Smooth muscle cell (in vitro differentiated cells): ENCODE measurements around the gene MAPRE3. TPM values are rescaled to one million over a fixed set of nuclear protein-coding genes. Genes with fewer than 3 reads are reported as not detected.

Source experiments
- DNase-seq: peaks from one replicate; lab custom pipeline; 2025; ENCODE audit not compliant: unreplicated experiment; lab: John Stamatoyannopoulos, UW
- H2AFZ ChIP-seq: fragments of 200-600 bp; sonication (generic); 2 replicates; pipeline ENCODE4 v1.6.0; 2016; ENCODE audit warnings: antibody characterized with exemption, low read depth, mild to moderate bottlenecking
- H3F3A ChIP-seq: fragments of 200-600 bp; sonication (generic); 2 replicates; pipeline ENCODE4 v1.6.0; 2017; ENCODE audit warnings: antibody characterized with exemption, low read depth
- H3K27ac ChIP-seq: fragments of 200-600 bp; sonication (generic); 2 replicates; pipeline ENCODE4 v1.5.1; 2016; ENCODE audit warnings: low read depth, mild to moderate bottlenecking
- H3K27me3 ChIP-seq: fragments of 200-600 bp; sonication (generic); 2 replicates; pipeline ENCODE4 v1.6.1; 2016; ENCODE audit warnings: low read depth, mild to moderate bottlenecking
- H3K36me3 ChIP-seq: fragments of 200-600 bp; sonication (generic); 2 replicates; pipeline ENCODE4 v1.5.1; 2016; ENCODE audit warnings: low read depth
- H3K4me1 ChIP-seq: fragments of 200-600 bp; sonication (generic); 2 replicates; pipeline ENCODE4 v1.5.1; 2016; ENCODE audit warnings: low read depth
- H3K4me2 ChIP-seq: fragments of 200-600 bp; sonication (generic); 2 replicates; pipeline ENCODE4 v1.6.0; 2016; ENCODE audit warnings: mild to moderate bottlenecking
- H3K4me3 ChIP-seq: fragments of 200-600 bp; sonication (generic); 2 replicates; pipeline ENCODE4 v1.5.1; 2016; ENCODE audit warnings: mild to moderate bottlenecking
- H3K79me2 ChIP-seq: fragments of 200-600 bp; sonication (generic); 2 replicates; pipeline ENCODE4 v1.6.0; 2016; ENCODE audit warnings: low read depth, mild to moderate bottlenecking
- H3K9ac ChIP-seq: fragments of 200-600 bp; sonication (generic); 2 replicates; pipeline ENCODE4 v1.6.0; 2016; ENCODE audit warnings: low read depth
- H3K9me3 ChIP-seq: fragments of 200-600 bp; sonication (generic); replicated peaks from 2 replicates; pipeline ENCODE4 v1.5.1; 2016; ENCODE audit warnings: low read depth
- H4K20me1 ChIP-seq: fragments of 200-600 bp; sonication (generic); 2 replicates; pipeline ENCODE4 v1.6.0; 2016; ENCODE audit warnings: low read depth
- WGBS: methylation state at CpG from one replicate; pipeline ENCODE4 v1.1.7; 2016; ENCODE audit warnings: low lambda C conversion rate; 5-methylcytosine and 5-hydroxymethylcytosine counted together
- polyA plus RNA-seq: library from polyadenylated mRNA; unstranded; fragments of >200 nt; fragmentation: Nextera tagmentation; extraction: Ambion mirVana; gene quantifications from 2 replicates; pipeline ENCODE4 v1.2.1, GENCODE V29; 2016
- total RNA-seq: library from RNA; depleted of rRNA; stranded (reverse); fragments of >200 nt; gene quantifications from 2 replicates; pipeline ENCODE4 v1.2.3, GENCODE V29; 2014
- TF ChIP-seq, protein P1 (sequence below): fragments of 200-600 bp; sonication (generic); IDR thresholded peaks from 2 replicates; pipeline ENCODE4 v1.5.1; 2017; ENCODE audit warnings: borderline replicate concordance, mild to moderate bottlenecking, antibody characterized with exemption; ENCODE audit not compliant: insufficient read depth, poor library complexity, severe bottlenecking

Gene MAPRE3
- total and polyA plus RNA-seq, 2 experiments from 2014 or later: 12.5 to 30.5 TPM

DNA sequence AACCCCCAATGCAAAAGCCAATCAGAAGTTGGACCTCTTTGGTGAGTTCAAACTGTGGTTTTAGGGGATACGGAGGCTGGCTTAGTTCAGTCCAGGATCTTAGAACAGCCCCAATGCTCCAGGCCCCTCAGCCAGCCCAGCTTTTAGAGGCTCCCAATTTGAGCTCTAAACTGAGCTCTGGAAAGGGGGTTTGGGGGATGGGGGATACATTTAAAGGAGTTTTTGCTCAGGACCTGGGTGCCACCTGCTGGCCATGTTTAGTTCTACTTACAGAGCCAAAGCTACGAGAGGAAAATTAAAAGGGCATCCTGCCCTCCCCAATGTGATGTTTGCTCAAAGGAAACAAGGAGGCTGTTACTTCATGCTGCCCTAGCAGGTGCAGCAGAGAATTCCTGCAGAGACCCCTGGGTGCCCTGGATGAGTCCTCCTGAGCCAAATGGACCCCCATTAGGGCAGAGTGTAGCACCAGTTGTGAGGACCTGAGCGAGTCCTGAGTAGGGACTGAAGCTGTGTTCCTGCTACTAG lies 46.4 kb downstream of the MAPRE3 start:
- no peaks in the 10 kb centered on the region for H3K79me2 ChIP-seq
- no peak for DNase-seq
- no peaks in the 10 kb centered on the region for H3K36me3 ChIP-seq
- H3K4me1 ChIP-seq: no peaks in the 10 kb centered on the region
- no peak overlapping the region for H3K27ac ChIP-seq
- H3K9me3 ChIP-seq: no peaks in the 10 kb centered on the region
- 71% methylated on average over 3 of the region's 3 CpGs for WGBS
- H3K4me3 ChIP-seq: no peak overlapping the region
- TF ChIP-seq, protein P1, sequence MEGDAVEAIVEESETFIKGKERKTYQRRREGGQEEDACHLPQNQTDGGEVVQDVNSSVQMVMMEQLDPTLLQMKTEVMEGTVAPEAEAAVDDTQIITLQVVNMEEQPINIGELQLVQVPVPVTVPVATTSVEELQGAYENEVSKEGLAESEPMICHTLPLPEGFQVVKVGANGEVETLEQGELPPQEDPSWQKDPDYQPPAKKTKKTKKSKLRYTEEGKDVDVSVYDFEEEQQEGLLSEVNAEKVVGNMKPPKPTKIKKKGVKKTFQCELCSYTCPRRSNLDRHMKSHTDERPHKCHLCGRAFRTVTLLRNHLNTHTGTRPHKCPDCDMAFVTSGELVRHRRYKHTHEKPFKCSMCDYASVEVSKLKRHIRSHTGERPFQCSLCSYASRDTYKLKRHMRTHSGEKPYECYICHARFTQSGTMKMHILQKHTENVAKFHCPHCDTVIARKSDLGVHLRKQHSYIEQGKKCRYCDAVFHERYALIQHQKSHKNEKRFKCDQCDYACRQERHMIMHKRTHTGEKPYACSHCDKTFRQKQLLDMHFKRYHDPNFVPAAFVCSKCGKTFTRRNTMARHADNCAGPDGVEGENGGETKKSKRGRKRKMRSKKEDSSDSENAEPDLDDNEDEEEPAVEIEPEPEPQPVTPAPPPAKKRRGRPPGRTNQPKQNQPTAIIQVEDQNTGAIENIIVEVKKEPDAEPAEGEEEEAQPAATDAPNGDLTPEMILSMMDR: peak; percentile 70
- no peaks in the 10 kb centered on the region for H3K27me3 ChIP-seq
- peaks cover 7% of the 10 kb centered on the region for H3F3A ChIP-seq
- peaks cover 68% of the 10 kb centered on the region for H4K20me1 ChIP-seq
- H3K4me2 ChIP-seq: no peak overlapping the region
- no peak overlapping the region for H3K9ac ChIP-seq
- no peak overlapping the region for H2AFZ ChIP-seq

DNA sequence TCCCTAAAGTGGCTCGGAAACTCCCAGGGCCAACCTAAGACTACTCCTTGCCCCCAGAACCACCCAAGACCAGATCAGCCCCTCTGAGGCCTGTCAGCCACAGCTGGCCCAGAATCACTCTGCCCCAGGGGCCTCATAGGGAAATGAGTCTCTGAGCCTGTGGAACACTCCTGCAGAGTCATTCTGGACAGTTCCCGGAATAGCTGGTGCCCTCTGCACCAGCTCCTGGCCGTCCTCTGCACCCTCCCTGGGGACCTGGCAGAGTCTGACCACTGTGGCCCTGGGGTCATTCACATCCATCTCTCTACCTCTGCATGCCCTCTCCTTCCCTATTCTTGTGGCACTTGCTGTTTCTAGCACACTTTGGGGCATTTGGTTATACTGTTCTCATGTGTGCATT lies 47.7 kb downstream of the MAPRE3 start:
- Histone ChIP-seq H3F3A (peaks cover 13% of the 10 kb centered on the region), H3K4me1 (no peaks in the 10 kb centered on the region), H3K4me2 (no peak overlapping the region), H3K9me3 (no peaks in the 10 kb centered on the region), H3K79me2 (no peaks in the 10 kb centered on the region), H4K20me1 (peaks cover 73% of the 10 kb centered on the region), H3K4me3 (no peak overlapping the region), H3K9ac (no peak overlapping the region), H3K27ac (no peak overlapping the region), H3K36me3 (no peaks in the 10 kb centered on the region), H3K27me3 (no peaks in the 10 kb centered on the region), H2AFZ (no peak overlapping the region)
- DNase-seq: no peak
- TF ChIP-seq, protein P1: no peak
- WGBS: 82% methylated on average over 3 of the region's 3 CpGs

DNA sequence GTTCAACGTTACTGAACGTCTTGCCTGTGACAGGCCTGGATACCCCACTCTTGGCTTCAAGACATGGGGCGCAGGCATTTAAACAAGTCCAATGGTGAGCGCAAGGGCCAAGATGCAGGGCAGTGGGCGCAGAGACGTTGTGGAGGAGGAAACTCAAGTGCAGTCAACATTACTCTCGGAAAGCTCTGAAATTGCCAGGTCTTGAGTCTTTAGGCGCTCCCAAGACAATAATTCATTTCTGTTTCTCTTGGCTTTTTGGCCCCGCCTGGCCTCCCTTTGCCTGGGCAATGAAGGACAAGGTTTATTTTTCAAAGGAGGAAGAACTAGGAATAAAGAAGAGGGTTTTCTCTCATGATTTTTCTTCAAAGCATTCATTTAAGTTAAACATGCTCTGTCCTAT lies 49.0 kb downstream of the MAPRE3 start:
- Histone ChIP-seq H3K4me1 (no peaks in the 10 kb centered on the region), H3K27me3 (no peaks in the 10 kb centered on the region), H3K4me2 (no peak overlapping the region), H3F3A (peaks cover 13% of the 10 kb centered on the region), H3K79me2 (no peaks in the 10 kb centered on the region), H3K4me3 (no peak overlapping the region), H2AFZ (no peak overlapping the region), H4K20me1 (peaks cover 81% of the 10 kb centered on the region), H3K9ac (no peak overlapping the region), H3K36me3 (no peaks in the 10 kb centered on the region), H3K27ac (no peak overlapping the region), H3K9me3 (no peaks in the 10 kb centered on the region)
- no peak for DNase-seq
- 96% methylated on average over 9 of the region's 9 CpGs for WGBS
- TF ChIP-seq, protein P1: no peak

GRCh38 chr2:27019931-27020855 lies 49.8 kb downstream of the MAPRE3 start:
- Histone ChIP-seq H4K20me1 (peaks cover 83% of the 10 kb centered on the region), H2AFZ (no peak overlapping the region), H3K4me3 (no peak overlapping the region), H3F3A (peaks cover 13% of the 10 kb centered on the region), H3K36me3 (no peaks in the 10 kb centered on the region), H3K9ac (no peak overlapping the region), H3K79me2 (no peaks in the 10 kb centered on the region), H3K27me3 (no peaks in the 10 kb centered on the region), H3K27ac (peak overlapping the region; percentile 45), H3K4me1 (no peaks in the 10 kb centered on the region), H3K9me3 (no peaks in the 10 kb centered on the region), H3K4me2 (peak overlapping the region; percentile 22)
- DNase-seq: no peak
- WGBS: 58% methylated on average over 9 of the region's 9 CpGs
- TF ChIP-seq, protein P1: no peak
